GM19397 (cell line): ENCODE results near the gene DDX31.
"Not testable (repeated sequence)": the region's sequence is repeated elsewhere in the genome, so short reads cannot be mapped to it uniquely, and the experiment has no call there.

ENCODE experiments used
- ATAC-seq: cut with Tn5 transposase; IDR thresholded peaks from one replicate; pipeline ENCODE4 v1.9.1; 2021; ENCODE audit warnings: mild to moderate bottlenecking, moderate library complexity; ENCODE audit not compliant: unreplicated experiment

DDX31 gene

GRCh38 chr9:132583584-132584304 is 86.0 kb downstream of the DDX31 start:
- ATAC-seq, result no peak

GRCh38 chr9:132582786-132583583 is 86.8 kb downstream of the DDX31 start:
- no peak for ATAC-seq

- no peak for ATAC-seq
Observed at GRCh38 chr9:132582276-132582785, 87.5 kb downstream of the DDX31 start, which contains the start of gene BARHL1. BARHL1 (plus strand) TSS chr9:132582606; CDS start chr9:132582798, 192 bp downstream.

- no peak for ATAC-seq
Observed at GRCh38 chr9:132579427-132579798, 90.4 kb downstream of the DDX31 start.

GRCh38 chr9:132578367-132578932 is 91.3 kb downstream of the DDX31 start:
- ATAC-seq, result no peak

- ATAC-seq, result no peak
Observed at GRCh38 chr9:132577119-132577518, 92.7 kb downstream of the DDX31 start.

GRCh38 chr9:132575811-132576210 is 94.0 kb downstream of the DDX31 start:
- no peak for ATAC-seq

GRCh38 chr9:132575005-132575609 is 94.7 kb downstream of the DDX31 start:
- no peak for ATAC-seq

- no peak for ATAC-seq
Observed at GRCh38 chr9:132572921-132573320, 96.9 kb downstream of the DDX31 start.

GRCh38 chr9:132571806-132572600 is 97.8 kb downstream of the DDX31 start:
- no peak for ATAC-seq

GRCh38 chr9:132568787-132569186 is 101.0 kb downstream of the DDX31 start:
- not testable (repeated sequence) for ATAC-seq

- no peak for ATAC-seq
Observed at GRCh38 chr9:132564526-132564925, 105.3 kb downstream of the DDX31 start.

GRCh38 chr9:132562306-132562573 is 107.5 kb downstream of the DDX31 start:
- no peak for ATAC-seq

GRCh38 chr9:132560616-132561202 is 109.1 kb downstream of the DDX31 start:
- no peak for ATAC-seq

GRCh38 chr9:132559711-132560110 is 110.1 kb downstream of the DDX31 start:
- ATAC-seq, result no peak

- no peak for ATAC-seq
Observed at GRCh38 chr9:132557159-132557558, 112.6 kb downstream of the DDX31 start.

GRCh38 chr9:132556714-132557113 is 113.1 kb downstream of the DDX31 start:
- no peak for ATAC-seq

GRCh38 chr9:132556235-132556634 is 113.5 kb downstream of the DDX31 start:
- no peak for ATAC-seq

GRCh38 chr9:132555528-132555927 is 114.3 kb downstream of the DDX31 start:
- no peak for ATAC-seq

- ATAC-seq, result no peak
Observed at GRCh38 chr9:132554755-132555154, 115.0 kb downstream of the DDX31 start.
